IMR-90 (cell line): Measurements from ENCODE around the gene FBN1. TPM values are rescaled to one million over a fixed set of nuclear protein-coding genes. Genes with fewer than 3 reads are reported as not detected.

Experiments
- ATAC-seq: fragments of 200-7000 bp; cut with Tn5 transposase; 2 replicates; pipeline ENCODE4 v1.9.1; 2020; ENCODE audit warnings: low read depth, mild to moderate bottlenecking, moderate library complexity
- BruUV-seq: library from RNA; stranded (reverse); fragments of 400-500 nt; replicated peaks from 2 replicates; lab custom pipeline; 2021; lab: Mats Ljungman, UMichigan
- CTCF ChIA-PET: fragments of 300-600 bp; formaldehyde crosslinking; extraction: SDS; loops from one replicate; lab custom pipeline; 2021; ENCODE audit warnings: antibody characterized with exemption; lab: Yijun Ruan, JAX
- POLR2A ChIA-PET: fragments of 300-600 bp; sonication (Branson Sonifier 250); formaldehyde crosslinking; loops from one replicate; lab custom pipeline; 2022; ENCODE audit warnings: antibody characterized with exemption; ENCODE audit not compliant: unreplicated experiment; lab: Charles Lee
- DNase-seq: peaks from one replicate; pipeline ENCODE4 v3.0.0; 2013
- H2AFZ ChIP-seq: replicated peaks from 2 replicates; pipeline ENCODE3; 2013; ENCODE audit warnings: low read length, mild to moderate bottlenecking; ENCODE audit not compliant: poor library complexity
- H2AK5ac ChIP-seq: 2 replicates; pipeline ENCODE4 v1.6.1; 2013; ENCODE audit warnings: low read depth, low read length, inconsistent platforms
- H2AK9ac ChIP-seq: replicated peaks from 2 replicates; pipeline ENCODE3; 2013; ENCODE audit warnings: mild to moderate bottlenecking, low read depth, low read length, moderate library complexity; ENCODE audit not compliant: poor library complexity
- H2BK120ac ChIP-seq: 2 replicates; pipeline ENCODE4 v1.6.1; 2013; ENCODE audit warnings: low read depth, low read length, inconsistent platforms
- H2BK15ac ChIP-seq: 3 replicates; pipeline ENCODE4 v1.6.1; 2013; ENCODE audit warnings: low read depth, low read length, inconsistent platforms
- H2BK20ac ChIP-seq: 2 replicates; pipeline ENCODE4 v1.6.1; 2013; ENCODE audit warnings: low read depth, mild to moderate bottlenecking, inconsistent platforms, low read length, moderate library complexity
- H2BK5ac ChIP-seq: 2 replicates; pipeline ENCODE4 v1.6.1; 2013; ENCODE audit warnings: mild to moderate bottlenecking, low read depth, low read length, inconsistent platforms; ENCODE audit not compliant: poor library complexity, severe bottlenecking
- H3K14ac ChIP-seq: replicated peaks from 2 replicates; pipeline ENCODE4 v1.6.1; 2013; ENCODE audit warnings: low read depth, low read length, inconsistent platforms
- H3K18ac ChIP-seq: 2 replicates; pipeline ENCODE4 v1.6.1; 2013; ENCODE audit warnings: low read depth, low read length, control low read depth
- H3K23ac ChIP-seq: 2 replicates; pipeline ENCODE4 v1.6.1; 2013; ENCODE audit warnings: low read depth, low read length, inconsistent platforms
- H3K27ac ChIP-seq: 2 replicates; pipeline ENCODE4 v1.5.1; 2013; ENCODE audit warnings: mild to moderate bottlenecking, control low read depth, low read length; ENCODE audit not compliant: insufficient read depth
- H3K27me3 ChIP-seq: 2 replicates; pipeline ENCODE4 v1.6.1; 2013; ENCODE audit warnings: low read length; ENCODE audit not compliant: control insufficient read depth, insufficient read depth
- H3K36me3 ChIP-seq: 2 replicates; pipeline ENCODE4 v1.6.1; 2013; ENCODE audit warnings: low read length, mixed read lengths; ENCODE audit not compliant: control insufficient read depth, insufficient read depth
- H3K4ac ChIP-seq: 2 replicates; pipeline ENCODE4 v1.6.1; 2013; ENCODE audit warnings: low read depth, low read length, inconsistent platforms
- H3K4me1 ChIP-seq: 2 replicates; pipeline ENCODE4 v1.6.1; 2013; ENCODE audit warnings: low read length, mixed read lengths; ENCODE audit not compliant: control insufficient read depth, insufficient read depth
- H3K4me2 ChIP-seq: 2 replicates; pipeline ENCODE4 v1.6.1; 2013; ENCODE audit warnings: low read depth, mild to moderate bottlenecking, control low read depth, low read length, moderate library complexity
- H3K4me3 ChIP-seq: 2 replicates; pipeline ENCODE4 v1.5.1; 2013; ENCODE audit warnings: low read depth, mild to moderate bottlenecking, control low read depth, low read length, moderate library complexity; ENCODE audit not compliant: insufficient read depth
- H3K56ac ChIP-seq: 2 replicates; pipeline ENCODE4 v1.6.1; 2013; ENCODE audit warnings: low read length, inconsistent platforms; ENCODE audit not compliant: insufficient read depth; ENCODE audit errors: extremely low read depth
- H3K79me1 ChIP-seq, 2 experiments: 2 replicates each; pipeline ENCODE4 v1.6.1; 2013; ENCODE audit warnings: low read length in 2 of 2, inconsistent platforms in 1 of 2, low read depth in 1 of 2
- H3K9ac ChIP-seq: 2 replicates; pipeline ENCODE4 v1.6.1; 2013; ENCODE audit warnings: low read depth, low read length, control low read depth
- H3K9me1 ChIP-seq: 2 replicates; pipeline ENCODE4 v1.6.1; 2013; ENCODE audit warnings: low read length, inconsistent platforms; ENCODE audit not compliant: insufficient read depth
- H3K9me3 ChIP-seq: 2 replicates; pipeline ENCODE4 v1.6.1; 2013; ENCODE audit warnings: low read length; ENCODE audit not compliant: control insufficient read depth, insufficient read depth
- H4K20me1 ChIP-seq: 2 replicates; pipeline ENCODE4 v1.6.1; 2013; ENCODE audit warnings: low read length, inconsistent platforms; ENCODE audit not compliant: insufficient read depth
- H4K5ac ChIP-seq: 2 replicates; pipeline ENCODE4 v1.6.1; 2013; ENCODE audit warnings: mild to moderate bottlenecking, low read depth, low read length, control low read depth
- H4K8ac ChIP-seq, 2 experiments: 2 replicates each; pipeline ENCODE4 v1.6.1; 2013; ENCODE audit warnings: low read depth in 2 of 2, low read length in 2 of 2, control low read depth in 1 of 2, inconsistent platforms in 1 of 2
- H4K91ac ChIP-seq: 2 replicates; pipeline ENCODE4 v1.6.1; 2013; ENCODE audit warnings: low read depth, low read length, inconsistent platforms; ENCODE audit not compliant: insufficient read depth
- FOS ChIP-seq: fragments of 150-350 bp; IDR thresholded peaks from 2 replicates; pipeline ENCODE4 v1.6.1; 2016; ENCODE audit warnings: low read depth, low read length
- MAFK ChIP-seq: IDR thresholded peaks from 2 replicates; pipeline ENCODE4 v1.6.1; 2012; ENCODE audit warnings: low read depth, low read length, improper control_type of control experiment
- NFE2L2 ChIP-seq: fragments of 150-350 bp; IDR thresholded peaks from 2 replicates; pipeline ENCODE4 v1.6.1; 2016; ENCODE audit warnings: low read depth, mild to moderate bottlenecking, low read length
- SMC3 ChIP-seq: fragments of 150-350 bp; IDR thresholded peaks from 2 replicates; pipeline ENCODE4 v1.6.1; 2016; ENCODE audit warnings: low read depth, mild to moderate bottlenecking, antibody characterized with exemption, low read length, moderate library complexity
- WGBS, 2 experiments: methylation state at CpG; one replicate each; pipeline versions ENCODE4 v1.1.5 to v1.1.7; 2013; ENCODE audit warnings: missing lambda C conversion rate in 2 of 2; ENCODE audit not compliant: insufficient read length in 1 of 2; ENCODE audit errors: extremely low coverage in 2 of 2; 5-methylcytosine and 5-hydroxymethylcytosine counted together
- dilution Hi-C: fragments of 300-500 bp; cut with HindIII; formaldehyde crosslinking; loops from one replicate; pipeline ENCODE4 v1.14.3; 2018; ENCODE audit warnings: low sequenced_read_pairs; ENCODE audit not compliant: unreplicated experiment
- in situ Hi-C: fragments of 300-500 bp; cut with MboI; formaldehyde crosslinking; loops from 3 replicates; pipeline ENCODE4 v1.14.3; 2019; ENCODE audit warnings: low sequenced_read_pairs, inconsistent platforms, mixed read lengths
- intact Hi-C: fragments of 100-400 bp; cut with micrococcal nuclease; formaldehyde crosslinking; loops from 2 replicates; pipeline ENCODE4 v1.10.0; 2022
- polyA plus RNA-seq, 3 experiments: library from polyadenylated mRNA; depleted of rRNA; stranded (reverse); fragments of >200 nt; gene quantifications; 2 replicates each; pipeline ENCODE4 v1.2.3, GENCODE V29; 2012; ENCODE audit warnings: low replicate concordance in 1 of 3
- total RNA-seq: library from RNA; depleted of rRNA; stranded (reverse); fragments of >200 nt; gene quantifications from 2 replicates; pipeline ENCODE4 v1.2.3, GENCODE V29; 2012
- TF ChIP-seq, protein P1 (sequence below): fragments of 150-350 bp; IDR thresholded peaks from 2 replicates; pipeline ENCODE4 v1.6.1; 2017; ENCODE audit warnings: mild to moderate bottlenecking, antibody characterized with exemption, low read length, low read depth
- TF ChIP-seq, protein P2 (sequence below): fragments of 150-350 bp; IDR thresholded peaks from 2 replicates; pipeline ENCODE4 v1.6.1; 2016; ENCODE audit warnings: low read depth, mild to moderate bottlenecking, low read length, moderate library complexity, borderline replicate concordance
- TF ChIP-seq, protein P3 (sequence below): conservative IDR thresholded peaks from 2 replicates; pipeline ENCODE4 v1.5.1; 2012; ENCODE audit warnings: mild to moderate bottlenecking, low read depth, low read length, improper control_type of control experiment

The FBN1 gene
- total and polyA plus RNA-seq, 2 of the 4 experiments (the other 2 are of a cell fraction) = 134 to 283 TPM

DNA sequence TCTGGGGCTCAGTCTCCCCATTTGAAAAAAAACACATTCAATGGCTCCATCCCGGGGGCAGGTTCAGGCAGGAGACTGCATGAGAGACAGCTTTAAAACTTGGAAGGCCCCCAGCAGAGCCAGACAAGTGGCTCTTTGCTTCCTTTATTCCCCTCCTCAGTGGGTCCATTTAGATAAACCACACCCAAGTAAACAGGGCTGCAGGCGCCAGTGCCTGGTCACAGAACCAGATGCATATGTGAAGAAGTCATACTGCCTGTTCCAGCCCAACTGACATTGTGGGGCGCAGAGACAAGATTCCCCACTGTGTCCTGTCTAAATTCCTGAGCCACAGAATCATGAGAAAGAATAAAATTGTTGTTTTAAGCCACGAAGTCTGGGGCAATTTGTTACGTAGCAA lies 9.0 kb downstream of the FBN1 start:
- Histone ChIP-seq H3K36me3 (peaks cover 19% of the 10 kb centered on the region), H2BK15ac (no peak overlapping the region), H2AFZ (no peak overlapping the region), H3K4me1 (peaks cover 25% of the 10 kb centered on the region), H2AK5ac (peak overlapping the region; percentile 43; the same call in 1 of the 2 replicates), H3K56ac (no peak overlapping the region), H3K9me1 (peaks cover 24% of the 10 kb centered on the region), H4K8ac (no peak overlapping the region), H4K20me1 (peaks cover 42% of the 10 kb centered on the region), H3K14ac (no peak overlapping the region), H2BK5ac (no peak overlapping the region), H2AK9ac (no peak overlapping the region), H3K9ac (no peak overlapping the region), H3K27me3 (no peaks in the 10 kb centered on the region), H3K79me1 (peaks cover 36 to 80% of the 10 kb centered on the region in 2 experiments), H3K4me3 (no peak overlapping the region), H4K91ac (no peak overlapping the region), H2BK20ac (no peak overlapping the region), H3K9me3 (no peaks in the 10 kb centered on the region), H3K18ac (no peak overlapping the region), H4K5ac (no peak overlapping the region), H3K4ac (peak overlapping the region; percentile 59; the same call in 1 of the 2 replicates), H2BK120ac (no peak overlapping the region), H3K23ac (0 out of 2 replicates have a peak overlapping the region, but pooled peaks have one; percentile 56), H3K27ac (no peak overlapping the region), H3K4me2 (no peak overlapping the region)
- intact Hi-C loops (no loop called here), in situ Hi-C loops (no loop called here), dilution Hi-C loops (no loop called here)
- DNase-seq = no peak
- ATAC-seq = no peak
- CTCF ChIA-PET = no interaction called here
- POLR2A ChIA-PET = no interaction called here
- BruUV-seq = no TSS peak
- no peak for TF ChIP-seq NFE2L2
- TF ChIP-seq, protein P1, sequence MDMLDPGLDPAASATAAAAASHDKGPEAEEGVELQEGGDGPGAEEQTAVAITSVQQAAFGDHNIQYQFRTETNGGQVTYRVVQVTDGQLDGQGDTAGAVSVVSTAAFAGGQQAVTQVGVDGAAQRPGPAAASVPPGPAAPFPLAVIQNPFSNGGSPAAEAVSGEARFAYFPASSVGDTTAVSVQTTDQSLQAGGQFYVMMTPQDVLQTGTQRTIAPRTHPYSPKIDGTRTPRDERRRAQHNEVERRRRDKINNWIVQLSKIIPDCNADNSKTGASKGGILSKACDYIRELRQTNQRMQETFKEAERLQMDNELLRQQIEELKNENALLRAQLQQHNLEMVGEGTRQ = no peak
- TF ChIP-seq FOS = no peak
- TF ChIP-seq MAFK = no peak
- TF ChIP-seq, protein P2, sequence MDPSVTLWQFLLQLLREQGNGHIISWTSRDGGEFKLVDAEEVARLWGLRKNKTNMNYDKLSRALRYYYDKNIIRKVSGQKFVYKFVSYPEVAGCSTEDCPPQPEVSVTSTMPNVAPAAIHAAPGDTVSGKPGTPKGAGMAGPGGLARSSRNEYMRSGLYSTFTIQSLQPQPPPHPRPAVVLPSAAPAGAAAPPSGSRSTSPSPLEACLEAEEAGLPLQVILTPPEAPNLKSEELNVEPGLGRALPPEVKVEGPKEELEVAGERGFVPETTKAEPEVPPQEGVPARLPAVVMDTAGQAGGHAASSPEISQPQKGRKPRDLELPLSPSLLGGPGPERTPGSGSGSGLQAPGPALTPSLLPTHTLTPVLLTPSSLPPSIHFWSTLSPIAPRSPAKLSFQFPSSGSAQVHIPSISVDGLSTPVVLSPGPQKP = no peak
- no peak for TF ChIP-seq SMC3
- TF ChIP-seq, protein P3, sequence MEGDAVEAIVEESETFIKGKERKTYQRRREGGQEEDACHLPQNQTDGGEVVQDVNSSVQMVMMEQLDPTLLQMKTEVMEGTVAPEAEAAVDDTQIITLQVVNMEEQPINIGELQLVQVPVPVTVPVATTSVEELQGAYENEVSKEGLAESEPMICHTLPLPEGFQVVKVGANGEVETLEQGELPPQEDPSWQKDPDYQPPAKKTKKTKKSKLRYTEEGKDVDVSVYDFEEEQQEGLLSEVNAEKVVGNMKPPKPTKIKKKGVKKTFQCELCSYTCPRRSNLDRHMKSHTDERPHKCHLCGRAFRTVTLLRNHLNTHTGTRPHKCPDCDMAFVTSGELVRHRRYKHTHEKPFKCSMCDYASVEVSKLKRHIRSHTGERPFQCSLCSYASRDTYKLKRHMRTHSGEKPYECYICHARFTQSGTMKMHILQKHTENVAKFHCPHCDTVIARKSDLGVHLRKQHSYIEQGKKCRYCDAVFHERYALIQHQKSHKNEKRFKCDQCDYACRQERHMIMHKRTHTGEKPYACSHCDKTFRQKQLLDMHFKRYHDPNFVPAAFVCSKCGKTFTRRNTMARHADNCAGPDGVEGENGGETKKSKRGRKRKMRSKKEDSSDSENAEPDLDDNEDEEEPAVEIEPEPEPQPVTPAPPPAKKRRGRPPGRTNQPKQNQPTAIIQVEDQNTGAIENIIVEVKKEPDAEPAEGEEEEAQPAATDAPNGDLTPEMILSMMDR = no peak
- WGBS, 2 experiments = 80% methylated on average over 1 of the region's 5 CpGs; no CpG with 5 or more reads in 1 of the 2 experiments
